C4-2B (cell line): Measurements from ENCODE around the gene GPR3.

Source experiments
- CTCF ChIP-seq: fragments of 450-650 bp; conservative IDR thresholded peaks from 2 replicates; pipeline ENCODE4 v1.5.1; 2017; ENCODE audit warnings: mild to moderate bottlenecking
- ZFX ChIP-seq: fragments of 450-650 bp; IDR thresholded peaks from 2 replicates; pipeline ENCODE4 v1.6.1; 2017

DNA sequence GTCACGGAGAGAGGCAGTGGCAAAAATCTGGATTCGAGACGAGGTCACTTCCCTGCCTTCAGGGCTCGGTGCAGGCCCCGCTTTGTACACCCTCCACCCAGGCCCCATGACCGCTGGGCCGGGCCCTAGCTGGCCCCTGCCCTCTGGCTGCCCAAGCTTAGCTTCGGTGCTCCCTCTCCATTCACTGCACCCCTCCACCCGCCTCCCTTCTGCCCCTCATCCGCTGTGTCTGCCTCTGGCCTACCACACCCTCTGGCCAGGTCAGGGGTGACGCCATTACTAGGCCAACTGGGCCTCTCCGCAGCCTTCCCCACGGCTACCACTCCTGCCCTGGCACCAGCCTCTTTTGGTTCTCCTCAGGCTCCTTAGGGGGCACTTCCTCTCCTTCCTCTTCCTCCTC, 8.8 kb upstream of the GPR3 start:
- TF ChIP-seq CTCF = no peak
- TF ChIP-seq ZFX = no peak
